HL-60 (cell line): ENCODE measurements around the gene SSNA1.

ENCODE experiments used
- DNase-seq, 2 experiments: peaks; one replicate each; pipeline ENCODE4 v3.0.0-alpha.2; 2010 to 2020; ENCODE audit warnings: low read depth in 1 of 2, low spot score in 1 of 2
- H3K27ac ChIP-seq: fragments of 250-450 bp; sonication (Bioruptor Pico); replicated peaks from 2 replicates; pipeline ENCODE4 v1.5.1; 2020; ENCODE audit warnings: mild to moderate bottlenecking, moderate library complexity
- H3K27me3 ChIP-seq: fragments of 250-450 bp; sonication (Bioruptor Pico); 2 replicates; pipeline ENCODE4 v1.5.1; 2021; ENCODE audit warnings: mild to moderate bottlenecking, moderate library complexity; ENCODE audit not compliant: insufficient read depth, poor library complexity, severe bottlenecking
- H3K4me3 ChIP-seq: replicated peaks from 2 replicates; pipeline ENCODE4 v1.5.1; 2011; ENCODE audit warnings: mild to moderate bottlenecking, control low read depth, low read length; ENCODE audit not compliant: insufficient read depth
- GABPA ChIP-seq: IDR thresholded peaks from 2 replicates; pipeline ENCODE4 v1.6.1; 2012; ENCODE audit warnings: low read depth
- POLR2AphosphoS5 ChIP-seq: IDR thresholded peaks from 2 replicates; pipeline ENCODE4 v1.6.1; 2012; ENCODE audit warnings: low read depth
- SPI1 ChIP-seq: IDR thresholded peaks from 2 replicates; pipeline ENCODE4 v1.6.1; 2012; ENCODE audit warnings: low read depth, mild to moderate bottlenecking, borderline replicate concordance
- TF ChIP-seq, protein P1 (sequence below): IDR thresholded peaks from one replicate; pipeline ENCODE4 v1.5.1; 2011; ENCODE audit warnings: low read length, control low read depth, inconsistent platforms; ENCODE audit not compliant: insufficient read depth
- TF ChIP-seq, protein P2 (sequence below): IDR thresholded peaks from 2 replicates; pipeline ENCODE4 v1.6.1; 2012; ENCODE audit warnings: low read depth; ENCODE audit not compliant: insufficient replicate concordance

Gene SSNA1

DNA sequence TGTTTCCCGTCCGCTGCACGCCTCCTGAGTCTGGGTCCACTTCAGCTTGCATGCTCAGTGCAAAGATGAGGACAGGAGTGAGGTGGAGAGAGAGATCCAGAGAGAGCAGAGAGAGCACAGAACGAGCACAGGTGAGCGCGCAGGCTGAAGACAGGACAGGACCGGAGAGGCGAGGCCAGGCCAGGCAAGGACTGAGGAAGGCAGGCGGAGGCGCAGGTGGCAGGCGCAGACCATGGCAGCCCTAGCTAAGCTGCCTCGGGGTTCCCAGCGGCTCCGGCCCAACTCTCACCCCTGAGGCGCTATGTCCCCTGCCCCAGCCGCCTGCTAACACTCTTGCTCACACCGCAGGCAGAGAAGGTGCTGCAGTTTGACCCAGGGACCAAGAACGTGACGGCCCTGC is 39.8 kb upstream of the SSNA1 start:
- no peak for TF ChIP-seq GABPA
- TF ChIP-seq, protein P1, sequence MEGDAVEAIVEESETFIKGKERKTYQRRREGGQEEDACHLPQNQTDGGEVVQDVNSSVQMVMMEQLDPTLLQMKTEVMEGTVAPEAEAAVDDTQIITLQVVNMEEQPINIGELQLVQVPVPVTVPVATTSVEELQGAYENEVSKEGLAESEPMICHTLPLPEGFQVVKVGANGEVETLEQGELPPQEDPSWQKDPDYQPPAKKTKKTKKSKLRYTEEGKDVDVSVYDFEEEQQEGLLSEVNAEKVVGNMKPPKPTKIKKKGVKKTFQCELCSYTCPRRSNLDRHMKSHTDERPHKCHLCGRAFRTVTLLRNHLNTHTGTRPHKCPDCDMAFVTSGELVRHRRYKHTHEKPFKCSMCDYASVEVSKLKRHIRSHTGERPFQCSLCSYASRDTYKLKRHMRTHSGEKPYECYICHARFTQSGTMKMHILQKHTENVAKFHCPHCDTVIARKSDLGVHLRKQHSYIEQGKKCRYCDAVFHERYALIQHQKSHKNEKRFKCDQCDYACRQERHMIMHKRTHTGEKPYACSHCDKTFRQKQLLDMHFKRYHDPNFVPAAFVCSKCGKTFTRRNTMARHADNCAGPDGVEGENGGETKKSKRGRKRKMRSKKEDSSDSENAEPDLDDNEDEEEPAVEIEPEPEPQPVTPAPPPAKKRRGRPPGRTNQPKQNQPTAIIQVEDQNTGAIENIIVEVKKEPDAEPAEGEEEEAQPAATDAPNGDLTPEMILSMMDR: no peak
- TF ChIP-seq SPI1: no peak
- TF ChIP-seq, protein P2, sequence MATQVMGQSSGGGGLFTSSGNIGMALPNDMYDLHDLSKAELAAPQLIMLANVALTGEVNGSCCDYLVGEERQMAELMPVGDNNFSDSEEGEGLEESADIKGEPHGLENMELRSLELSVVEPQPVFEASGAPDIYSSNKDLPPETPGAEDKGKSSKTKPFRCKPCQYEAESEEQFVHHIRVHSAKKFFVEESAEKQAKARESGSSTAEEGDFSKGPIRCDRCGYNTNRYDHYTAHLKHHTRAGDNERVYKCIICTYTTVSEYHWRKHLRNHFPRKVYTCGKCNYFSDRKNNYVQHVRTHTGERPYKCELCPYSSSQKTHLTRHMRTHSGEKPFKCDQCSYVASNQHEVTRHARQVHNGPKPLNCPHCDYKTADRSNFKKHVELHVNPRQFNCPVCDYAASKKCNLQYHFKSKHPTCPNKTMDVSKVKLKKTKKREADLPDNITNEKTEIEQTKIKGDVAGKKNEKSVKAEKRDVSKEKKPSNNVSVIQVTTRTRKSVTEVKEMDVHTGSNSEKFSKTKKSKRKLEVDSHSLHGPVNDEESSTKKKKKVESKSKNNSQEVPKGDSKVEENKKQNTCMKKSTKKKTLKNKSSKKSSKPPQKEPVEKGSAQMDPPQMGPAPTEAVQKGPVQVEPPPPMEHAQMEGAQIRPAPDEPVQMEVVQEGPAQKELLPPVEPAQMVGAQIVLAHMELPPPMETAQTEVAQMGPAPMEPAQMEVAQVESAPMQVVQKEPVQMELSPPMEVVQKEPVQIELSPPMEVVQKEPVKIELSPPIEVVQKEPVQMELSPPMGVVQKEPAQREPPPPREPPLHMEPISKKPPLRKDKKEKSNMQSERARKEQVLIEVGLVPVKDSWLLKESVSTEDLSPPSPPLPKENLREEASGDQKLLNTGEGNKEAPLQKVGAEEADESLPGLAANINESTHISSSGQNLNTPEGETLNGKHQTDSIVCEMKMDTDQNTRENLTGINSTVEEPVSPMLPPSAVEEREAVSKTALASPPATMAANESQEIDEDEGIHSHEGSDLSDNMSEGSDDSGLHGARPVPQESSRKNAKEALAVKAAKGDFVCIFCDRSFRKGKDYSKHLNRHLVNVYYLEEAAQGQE: no peak
- no peak for TF ChIP-seq POLR2AphosphoS5
- Histone ChIP-seq H3K27ac (no peak overlapping the region), H3K27me3 (no peaks in the 10 kb centered on the region), H3K4me3 (no peak overlapping the region)
- no peak for DNase-seq

DNA sequence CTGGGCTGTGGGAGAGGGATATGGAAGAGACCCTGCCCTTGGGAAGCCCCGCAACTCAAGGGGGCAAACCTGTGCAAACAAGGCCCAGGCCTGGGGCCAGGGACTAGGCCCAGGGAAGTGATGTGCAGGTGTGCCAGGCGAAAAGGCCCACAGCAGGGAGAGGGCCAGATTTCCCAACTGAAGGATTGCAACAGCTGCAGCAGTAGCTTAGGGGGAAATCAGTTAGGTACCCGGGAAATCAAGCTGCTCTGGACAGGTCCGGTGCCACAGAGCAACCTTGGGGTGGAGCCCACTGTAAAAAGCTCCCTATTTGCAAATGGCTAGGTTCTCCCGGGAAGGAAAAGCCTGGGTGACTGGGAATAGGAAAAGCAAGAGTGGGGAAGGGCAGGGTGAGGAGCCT is 39.1 kb upstream of the SSNA1 start:
- Histone ChIP-seq H3K27me3 (no peaks in the 10 kb centered on the region), H3K4me3 (no peak overlapping the region), H3K27ac (no peak overlapping the region)
- DNase-seq: no peak
- no peak for TF ChIP-seq GABPA
- TF ChIP-seq POLR2AphosphoS5: no peak
- TF ChIP-seq, protein P2: no peak
- TF ChIP-seq, protein P1: no peak
- TF ChIP-seq SPI1: no peak

DNA sequence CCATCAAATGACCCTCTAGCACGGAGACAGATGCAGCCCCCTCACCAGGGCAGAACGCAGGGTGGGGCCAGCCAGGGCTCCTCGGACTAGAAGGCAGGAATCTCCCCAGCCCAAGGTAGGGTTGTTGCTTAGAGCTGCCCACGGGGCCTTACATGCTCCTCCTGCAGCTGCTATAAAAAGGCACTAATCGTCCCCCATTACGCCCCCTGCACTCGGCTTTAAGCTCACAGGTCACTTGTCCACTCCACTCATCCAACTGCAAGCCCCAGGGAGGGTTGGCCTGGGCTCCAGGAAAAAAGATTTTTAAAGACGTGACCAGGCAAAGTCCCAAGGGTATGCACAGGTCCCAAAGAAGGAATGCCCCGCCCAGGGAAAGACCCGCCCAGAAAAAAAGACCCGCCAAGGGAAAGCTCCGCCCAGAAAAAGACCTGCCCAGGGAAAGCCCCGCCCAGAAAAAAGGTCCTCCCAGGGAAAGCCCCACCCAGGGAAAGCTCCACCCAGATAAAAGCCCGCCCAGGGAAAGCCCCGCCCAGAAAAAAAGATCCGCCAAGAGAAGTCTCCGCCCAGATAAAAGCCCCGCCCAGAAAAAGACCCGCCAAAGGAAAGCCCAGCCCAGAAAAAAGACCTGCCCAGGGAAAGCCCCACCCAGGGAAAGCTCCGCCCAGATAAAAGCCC is 38.4 kb upstream of the SSNA1 start:
- TF ChIP-seq SPI1: no peak
- TF ChIP-seq GABPA: no peak
- TF ChIP-seq, protein P2: no peak
- TF ChIP-seq, protein P1: no peak
- TF ChIP-seq POLR2AphosphoS5: no peak
- no peak overlapping the region for H3K27ac ChIP-seq
- no peak for DNase-seq
- H3K4me3 ChIP-seq: no peak overlapping the region
- H3K27me3 ChIP-seq: no peaks in the 10 kb centered on the region
